GM06990 (cell line): ENCODE data around the gene ROBO1.

Experiments used
- DNase-seq: peaks from one replicate; pipeline ENCODE4 v3.0.0-alpha.2; 2011; ENCODE audit not compliant: insufficient read length; ENCODE audit errors: extremely low read depth
- H3K27me3 ChIP-seq: replicated peaks from 2 replicates; pipeline ENCODE4 v1.6.0; 2011; ENCODE audit warnings: low read length; ENCODE audit not compliant: control insufficient read depth, insufficient read depth
- H3K36me3 ChIP-seq: 2 replicates; pipeline ENCODE4 v1.5.1; 2011; ENCODE audit warnings: low read length; ENCODE audit not compliant: control insufficient read depth, insufficient read depth
- H3K4me3 ChIP-seq: replicated peaks from 2 replicates; pipeline ENCODE4 v1.5.1; 2011; ENCODE audit warnings: low read depth, mild to moderate bottlenecking, control low read depth, low read length
- CTCF ChIP-seq: IDR thresholded peaks from 2 replicates; pipeline ENCODE4 v1.5.1; 2011; ENCODE audit warnings: low read length, control low read depth, mild to moderate bottlenecking, inconsistent platforms; ENCODE audit not compliant: insufficient read depth, poor library complexity, severe bottlenecking

Gene ROBO1

GRCh38 chr3:79233431-79234060, 534.3 kb downstream of the ROBO1 start:
- no peaks in the 10 kb centered on the region for H3K36me3 ChIP-seq
- TF ChIP-seq CTCF, result no peak
- H3K4me3 ChIP-seq, result no peak overlapping the region
- H3K27me3 ChIP-seq, result no peaks in the 10 kb centered on the region
- DNase-seq, result no peak

GRCh38 chr3:79230266-79230665, 537.5 kb downstream of the ROBO1 start:
- Histone ChIP-seq H3K36me3 (no peaks in the 10 kb centered on the region), H3K4me3 (no peak overlapping the region), H3K27me3 (no peaks in the 10 kb centered on the region)
- DNase-seq, result no peak
- TF ChIP-seq CTCF, result no peak

GRCh38 chr3:79217096-79217495, 550.7 kb downstream of the ROBO1 start:
- Histone ChIP-seq H3K27me3 (no peaks in the 10 kb centered on the region), H3K4me3 (no peak overlapping the region), H3K36me3 (no peaks in the 10 kb centered on the region)
- TF ChIP-seq CTCF, result no peak
- no peak for DNase-seq

- no peak for TF ChIP-seq CTCF
- no peaks in the 10 kb centered on the region for H3K27me3 ChIP-seq
- H3K4me3 ChIP-seq, result no peak overlapping the region
- H3K36me3 ChIP-seq, result no peaks in the 10 kb centered on the region
- DNase-seq, result no peak
Observed at GRCh38 chr3:79215286-79215685, 552.5 kb downstream of the ROBO1 start.

GRCh38 chr3:79211586-79212359, 556.0 kb downstream of the ROBO1 start:
- Histone ChIP-seq H3K4me3 (no peak overlapping the region), H3K27me3 (no peaks in the 10 kb centered on the region), H3K36me3 (no peaks in the 10 kb centered on the region)
- TF ChIP-seq CTCF, result no peak
- no peak for DNase-seq
